A673 (cell line): ENCODE results near the gene VSTM4. TPM values are rescaled to one million over a fixed set of nuclear protein-coding genes. Genes with fewer than 3 reads are reported as not detected.

Experiments used
- BruUV-seq: library from RNA; stranded (reverse); fragments of 400-500 nt; replicated peaks from 2 replicates; lab custom pipeline; 2021; lab: Mats Ljungman, UMichigan
- CTCF ChIA-PET: fragments of 300-600 bp; sonication (Branson Sonifier 250); formaldehyde crosslinking; loops from one replicate; lab custom pipeline; 2022; ENCODE audit warnings: antibody characterized with exemption; lab: Charles Lee
- POLR2A ChIA-PET: fragments of 300-600 bp; sonication (Branson Sonifier 250); formaldehyde crosslinking; loops from one replicate; lab custom pipeline; 2022; ENCODE audit warnings: antibody characterized with exemption; ENCODE audit not compliant: low non-redundant PET; lab: Charles Lee
- DNase-seq: peaks from one replicate; pipeline ENCODE4 v3.0.0-alpha.2; 2015; ENCODE audit warnings: low spot score
- H3K27ac ChIP-seq: fragments of 200-600 bp; sonication (generic); 2 replicates; pipeline ENCODE4 v1.5.1; 2016; ENCODE audit warnings: mixed run types, low read depth, mild to moderate bottlenecking, mixed read lengths, antibody characterized with exemption, low read length; ENCODE audit not compliant: poor library complexity, severe bottlenecking
- H3K27me3 ChIP-seq: fragments of 200-600 bp; sonication (generic); replicated peaks from 2 replicates; pipeline ENCODE4 v1.6.1; 2017; ENCODE audit warnings: mixed run types, low read depth, mild to moderate bottlenecking, mixed read lengths, antibody characterized with exemption, low read length; ENCODE audit not compliant: insufficient read depth, poor library complexity
- H3K36me3 ChIP-seq: fragments of 200-600 bp; sonication (generic); 2 replicates; pipeline ENCODE4 v1.6.1; 2016; ENCODE audit warnings: mixed run types, mild to moderate bottlenecking, mixed read lengths, antibody characterized with exemption, low read length; ENCODE audit not compliant: insufficient read depth, poor library complexity, severe bottlenecking
- H3K4me1 ChIP-seq: fragments of 200-600 bp; sonication (generic); 2 replicates; pipeline ENCODE4 v1.6.1; 2017; ENCODE audit warnings: mixed run types, mild to moderate bottlenecking, mixed read lengths, antibody characterized with exemption, low read length; ENCODE audit not compliant: insufficient read depth, poor library complexity, severe bottlenecking
- H3K4me3 ChIP-seq: fragments of 200-600 bp; sonication (generic); 2 replicates; pipeline ENCODE4 v1.5.1; 2016; ENCODE audit warnings: low read depth, mixed run types, mild to moderate bottlenecking, mixed read lengths, low read length; ENCODE audit not compliant: poor library complexity, severe bottlenecking
- H3K9me3 ChIP-seq: fragments of 200-600 bp; sonication (generic); 2 replicates; pipeline ENCODE4 v1.6.1; 2016; ENCODE audit warnings: mixed run types, low read depth, mild to moderate bottlenecking, mixed read lengths, antibody characterized with exemption, low read length; ENCODE audit not compliant: poor library complexity, severe bottlenecking
- CTCF ChIP-seq: fragments of 300-800, 200-600 bp; sonication (generic); conservative IDR thresholded peaks from 2 replicates; pipeline ENCODE4 v1.5.1; 2017; ENCODE audit warnings: low read depth, mild to moderate bottlenecking, antibody characterized with exemption, low read length, moderate library complexity, mixed read lengths
- EZH2 ChIP-seq: fragments of 200-600 bp; sonication (generic); IDR thresholded peaks from 2 replicates; pipeline ENCODE4 v1.6.1; 2017; ENCODE audit warnings: borderline replicate concordance, low read depth, mild to moderate bottlenecking, mixed read lengths, antibody characterized with exemption, low read length; ENCODE audit not compliant: poor library complexity, severe bottlenecking
- intact Hi-C: fragments of 100-400 bp; cut with micrococcal nuclease; formaldehyde crosslinking; loops from one replicate; pipeline ENCODE4 v1.10.0; 2022; ENCODE audit not compliant: unreplicated experiment
- total RNA-seq: library from RNA; stranded (reverse); gene quantifications from 2 replicates; pipeline ENCODE4 v1.2.3, GENCODE V29; 2021

Gene VSTM4
- total RNA-seq, 1 experiment from 2014 or later, result 0.11 TPM

- Histone ChIP-seq H3K27ac (no peak overlapping the region), H3K4me3 (no peak overlapping the region), H3K27me3 (no peaks in the 10 kb centered on the region), H3K36me3 (no peaks in the 10 kb centered on the region), H3K9me3 (no peaks in the 10 kb centered on the region), H3K4me1 (no peaks in the 10 kb centered on the region)
- ChIA-PET POLR2A (no interaction called here), CTCF (no interaction called here)
- BruUV-seq, result no TSS peak
- TF ChIP-seq CTCF (no peak), EZH2 (no peak)
- intact Hi-C loops, result no loop called here
- DNase-seq, result no peak
Observed at GRCh38 chr10:49091450-49092210, 23.7 kb downstream of the VSTM4 start.

DNA sequence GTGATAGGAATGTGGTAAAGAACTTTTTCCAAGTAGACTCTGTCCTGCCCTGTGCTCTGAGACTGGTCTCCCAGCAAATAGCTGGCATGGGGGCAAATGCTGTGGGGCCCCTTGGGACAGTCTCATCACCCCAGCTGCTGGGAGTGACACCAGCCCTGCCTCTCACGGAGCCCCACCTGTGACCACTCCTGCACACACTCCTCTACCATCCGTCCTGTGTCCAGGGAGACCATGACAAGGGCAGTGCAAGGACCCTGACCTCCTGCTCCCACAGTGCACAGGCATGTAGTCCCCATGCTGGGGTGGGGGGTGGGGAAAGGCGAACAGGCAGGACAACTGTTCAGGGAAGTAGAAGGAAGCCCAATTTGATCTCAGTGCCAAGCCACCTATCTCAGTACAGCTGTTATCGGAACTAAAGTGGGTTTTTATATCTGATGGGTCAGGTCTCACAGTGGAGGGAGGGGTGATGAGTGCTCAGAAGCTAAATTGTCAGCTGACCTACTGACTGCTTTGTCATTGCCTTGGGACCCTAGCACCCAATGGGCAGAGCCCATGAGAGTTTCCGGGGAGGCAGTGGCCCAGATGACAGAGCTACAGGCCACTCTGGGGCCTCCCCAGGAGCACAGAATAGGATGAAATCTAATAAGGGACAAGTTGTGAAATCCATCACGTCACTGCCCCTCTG, 24.5 kb downstream of the VSTM4 start:
- CTCF ChIA-PET, result no interaction called here
- Histone ChIP-seq H3K27me3 (no peaks in the 10 kb centered on the region), H3K9me3 (no peaks in the 10 kb centered on the region), H3K4me1 (no peaks in the 10 kb centered on the region), H3K4me3 (no peak overlapping the region), H3K27ac (no peak overlapping the region), H3K36me3 (no peaks in the 10 kb centered on the region)
- BruUV-seq, result no TSS peak
- DNase-seq, result no peak
- POLR2A ChIA-PET, result no interaction called here
- TF ChIP-seq CTCF (no peak), EZH2 (no peak)
- intact Hi-C loops, result no loop called here

DNA sequence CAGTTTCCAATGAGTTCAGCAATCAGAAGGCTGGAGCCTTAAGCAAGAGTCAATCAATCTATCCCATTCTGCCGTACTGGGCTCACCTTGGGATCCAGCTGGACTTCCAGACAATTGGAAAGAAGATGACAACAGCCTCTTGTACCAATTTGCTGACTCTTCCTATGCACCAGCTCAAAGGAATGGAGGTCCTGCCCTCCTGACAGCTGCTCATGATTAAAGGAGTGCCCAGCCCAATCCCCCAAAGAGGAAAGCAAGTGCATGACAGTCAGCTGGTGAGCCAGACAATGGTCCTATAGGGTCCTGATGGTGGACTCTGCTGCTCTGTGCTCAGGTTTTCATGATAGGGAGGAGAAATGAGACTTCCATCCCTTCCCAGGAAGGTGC, 25.1 kb downstream of the VSTM4 start:
- no TSS peak for BruUV-seq
- no peaks in the 10 kb centered on the region for H3K4me1 ChIP-seq
- H3K4me3 ChIP-seq, result no peak overlapping the region
- ChIA-PET CTCF (no interaction called here), POLR2A (no interaction called here)
- H3K27me3 ChIP-seq, result no peaks in the 10 kb centered on the region
- no peaks in the 10 kb centered on the region for H3K36me3 ChIP-seq
- intact Hi-C loops, result no loop called here
- no peak for TF ChIP-seq CTCF
- no peak for TF ChIP-seq EZH2
- H3K27ac ChIP-seq, result no peak overlapping the region
- no peaks in the 10 kb centered on the region for H3K9me3 ChIP-seq
- no peak for DNase-seq
